HG03025 (cell line): ENCODE data around the gene TMTC4.

Source experiments
- ATAC-seq: cut with Tn5 transposase; IDR thresholded peaks from one replicate; pipeline ENCODE4 v1.9.1; 2021; ENCODE audit warnings: mild to moderate bottlenecking, moderate library complexity; ENCODE audit not compliant: unreplicated experiment, low FRiP score

TMTC4 gene

DNA sequence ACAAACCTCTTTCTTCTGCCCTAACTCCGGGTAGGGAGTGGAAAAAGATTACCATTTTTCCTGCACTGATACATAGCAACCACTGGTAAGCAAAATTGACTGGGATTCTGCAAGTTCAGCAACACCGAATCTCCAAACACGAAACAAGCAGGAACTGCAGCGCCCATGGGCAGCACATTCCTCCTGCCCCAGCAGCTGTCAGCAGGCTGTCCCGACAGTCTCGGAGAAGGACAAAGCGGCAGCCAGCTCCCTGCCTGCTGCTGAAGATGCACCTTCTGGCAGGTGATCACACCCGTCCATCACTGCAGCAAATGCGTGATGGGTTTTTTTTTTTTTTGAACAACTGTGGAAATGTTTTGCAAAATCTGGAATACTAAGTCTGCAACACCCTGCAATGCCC is 6.7 kb downstream of the TMTC4 start:
- ATAC-seq = no peak

DNA sequence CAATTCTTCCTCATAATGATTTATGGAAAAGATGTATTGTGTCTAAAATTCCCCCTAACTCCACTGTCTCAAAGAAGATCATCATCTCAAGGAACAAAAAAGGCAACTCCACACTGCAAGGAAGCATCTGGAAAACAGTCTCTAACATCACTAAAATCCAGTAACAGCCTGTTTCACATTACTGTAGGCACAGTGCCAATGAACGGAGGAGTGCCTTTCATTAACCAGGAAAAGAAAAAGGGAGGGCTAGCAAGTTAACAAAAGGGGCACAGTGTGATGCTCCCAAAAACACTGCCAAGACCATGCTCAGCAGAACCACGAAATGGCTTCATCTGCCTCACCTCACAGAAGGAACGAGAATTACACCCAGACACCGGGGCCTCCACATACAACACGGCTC is 8.5 kb downstream of the TMTC4 start:
- no peak for ATAC-seq

DNA sequence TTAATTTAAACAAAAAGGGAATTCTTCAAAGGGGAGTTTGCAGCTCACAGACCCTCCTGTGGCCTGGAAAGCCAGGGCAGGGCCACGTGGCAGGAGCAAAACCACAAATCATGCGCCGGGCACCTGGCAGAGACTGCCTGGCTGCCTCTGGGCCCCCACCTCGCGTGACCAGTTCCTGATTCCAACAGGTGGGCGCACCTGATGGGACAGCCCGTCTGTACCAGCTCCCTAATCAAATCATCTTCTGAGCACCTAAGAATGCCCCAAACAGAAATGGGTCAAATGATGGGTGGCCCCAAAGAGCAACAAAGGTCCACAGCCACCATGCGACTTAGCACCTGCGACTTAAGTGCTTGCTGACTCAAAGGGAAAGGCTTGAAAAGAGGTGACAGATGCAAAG is 9.2 kb downstream of the TMTC4 start:
- ATAC-seq = no peak

- no peak for ATAC-seq
These were observed 10.3 kb downstream of the TMTC4 start for GRCh38 chr13:100664171-100664900.

- no peak for ATAC-seq
These were observed 12.0 kb downstream of the TMTC4 start for GRCh38 chr13:100662468-100663211.

DNA sequence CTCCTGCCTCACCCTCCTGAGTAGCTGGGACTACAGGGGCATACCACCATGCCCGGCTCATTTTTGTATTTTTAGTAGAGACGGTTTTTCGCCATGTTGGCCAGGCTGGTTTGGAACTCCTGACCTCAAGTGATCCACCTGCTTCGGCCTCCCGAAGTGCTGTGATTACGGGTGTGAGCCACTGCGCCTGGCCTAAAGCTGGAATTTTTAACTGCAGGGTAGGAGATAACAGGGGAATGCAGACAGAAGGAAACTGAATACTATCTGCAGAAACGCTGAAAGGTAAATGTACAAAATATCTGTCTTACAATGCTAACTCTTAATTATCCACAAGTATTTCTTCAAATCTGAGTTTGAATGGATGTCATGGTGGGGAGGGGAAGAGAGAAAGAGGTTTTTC is 13.8 kb downstream of the TMTC4 start:
- ATAC-seq = no peak

GRCh38 chr13:100659578-100659977 is 15.0 kb downstream of the TMTC4 start:
- no peak for ATAC-seq

DNA sequence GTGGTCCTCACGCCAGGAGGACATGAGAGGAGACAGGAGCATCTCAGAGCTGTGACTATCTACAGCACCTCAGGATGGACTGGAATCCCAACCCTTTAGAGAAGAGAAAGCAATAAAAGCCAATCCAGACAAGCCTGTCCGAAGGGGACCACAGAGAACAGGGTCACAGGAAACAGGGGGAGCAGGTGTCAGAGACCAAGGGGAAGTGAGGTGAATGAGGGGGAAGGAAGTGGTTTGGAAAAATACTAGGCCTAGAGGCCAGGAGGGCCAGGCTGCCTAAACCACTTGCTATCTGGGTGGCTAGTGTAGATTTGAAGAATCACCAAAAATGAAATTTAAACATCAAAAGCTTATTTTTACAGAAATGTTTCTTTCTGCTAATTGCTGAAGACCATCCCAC is 16.2 kb downstream of the TMTC4 start:
- ATAC-seq = peak; percentile 72

GRCh38 chr13:100657881-100658315 is 16.7 kb downstream of the TMTC4 start:
- no peak for ATAC-seq

DNA sequence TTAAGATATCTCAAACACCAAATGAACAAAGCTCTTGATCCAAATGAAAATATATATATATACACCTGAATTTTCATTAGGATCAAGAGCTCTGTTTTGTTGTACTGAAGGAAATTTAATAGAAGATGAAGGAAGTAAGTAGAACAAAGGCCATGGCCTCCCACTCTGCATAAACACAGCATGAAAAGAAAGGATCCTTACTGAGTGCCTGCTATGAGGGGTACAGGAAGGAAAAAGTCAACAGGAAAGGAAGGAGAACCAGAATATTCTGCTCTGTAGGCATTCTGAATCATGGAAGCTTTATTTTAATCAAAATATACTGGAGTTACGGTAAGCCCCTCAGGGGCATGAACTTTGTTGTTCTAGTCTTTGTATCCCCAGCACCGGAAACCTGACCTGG is 22.1 kb downstream of the TMTC4 start:
- no peak for ATAC-seq

- no peak for ATAC-seq
These were observed 24.3 kb downstream of the TMTC4 start for GRCh38 chr13:100650326-100650725.

DNA sequence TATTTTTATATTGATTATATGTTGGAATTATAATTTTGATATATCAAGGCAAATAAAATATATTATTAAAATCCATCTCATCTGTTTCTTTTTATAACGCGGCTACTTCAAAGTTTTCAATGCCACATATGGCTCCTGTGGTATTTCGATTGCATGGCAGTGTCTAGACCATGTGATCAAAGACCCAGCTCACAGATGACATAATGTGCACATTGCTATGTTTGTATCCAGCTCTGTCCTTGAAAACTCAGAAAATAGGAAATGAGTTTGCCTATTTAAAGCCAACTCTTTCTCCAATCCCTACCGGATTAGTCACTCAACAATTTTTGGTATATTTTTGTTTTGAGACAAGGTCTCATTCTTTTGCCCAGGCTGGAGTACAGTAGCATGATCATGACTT is 26.2 kb downstream of the TMTC4 start:
- ATAC-seq = no peak

GRCh38 chr13:100646871-100647270 is 27.7 kb downstream of the TMTC4 start:
- no peak for ATAC-seq

DNA sequence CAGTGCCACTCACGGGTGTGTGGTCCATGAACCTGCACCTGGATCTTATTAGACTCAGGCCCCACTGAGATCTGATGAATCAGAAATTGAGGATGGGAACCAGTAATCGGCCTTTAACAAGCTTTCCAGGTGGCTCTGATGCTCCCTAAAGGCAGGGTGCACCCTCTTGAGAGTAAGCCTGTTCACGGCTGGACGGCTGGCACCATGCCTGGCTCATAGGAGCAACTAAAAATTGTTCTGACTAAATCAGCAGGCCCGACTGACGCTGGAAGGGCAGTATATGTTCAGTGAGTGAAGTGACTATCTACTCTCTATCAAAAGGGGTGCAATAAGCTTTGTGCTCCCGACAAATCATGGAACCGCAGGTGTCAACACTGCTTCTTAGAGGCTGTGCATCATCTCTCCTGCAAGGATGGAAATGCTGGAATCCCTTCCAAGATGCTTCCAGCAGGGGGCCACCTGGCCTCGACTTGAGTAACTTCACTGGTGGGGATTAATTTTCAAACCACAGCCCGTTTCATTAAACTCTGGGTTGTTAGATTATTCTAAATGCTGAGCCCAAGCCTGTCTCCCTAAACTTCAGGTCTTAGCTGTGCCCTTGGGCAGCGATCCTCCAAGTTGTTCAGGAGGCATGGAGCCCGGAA is 28.4 kb downstream of the TMTC4 start:
- ATAC-seq = no peak

DNA sequence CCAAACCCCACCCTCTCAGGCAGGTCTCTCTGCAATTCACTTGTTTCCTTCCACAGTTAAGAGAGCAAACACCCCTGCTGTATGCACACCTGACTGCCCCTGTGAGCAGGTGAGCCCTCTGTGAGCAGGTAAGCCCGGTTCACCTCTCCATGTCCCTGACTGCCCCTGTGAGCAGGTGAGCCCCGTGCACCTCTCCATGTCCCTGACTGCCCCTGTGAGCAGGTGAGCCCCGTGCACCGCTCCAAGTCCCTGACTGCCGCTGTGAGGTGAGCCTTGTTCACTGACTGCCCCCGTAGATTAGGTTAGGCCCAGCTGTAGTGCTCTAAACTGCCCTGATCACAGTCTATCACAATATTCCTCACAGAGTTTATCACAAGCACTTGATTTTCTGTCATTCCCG is 29.2 kb downstream of the TMTC4 start:
- no peak for ATAC-seq

- ATAC-seq = no peak
These were observed 30.2 kb downstream of the TMTC4 start for GRCh38 chr13:100644371-100644770.

GRCh38 chr13:100637796-100638195 is 36.8 kb downstream of the TMTC4 start:
- no peak for ATAC-seq

DNA sequence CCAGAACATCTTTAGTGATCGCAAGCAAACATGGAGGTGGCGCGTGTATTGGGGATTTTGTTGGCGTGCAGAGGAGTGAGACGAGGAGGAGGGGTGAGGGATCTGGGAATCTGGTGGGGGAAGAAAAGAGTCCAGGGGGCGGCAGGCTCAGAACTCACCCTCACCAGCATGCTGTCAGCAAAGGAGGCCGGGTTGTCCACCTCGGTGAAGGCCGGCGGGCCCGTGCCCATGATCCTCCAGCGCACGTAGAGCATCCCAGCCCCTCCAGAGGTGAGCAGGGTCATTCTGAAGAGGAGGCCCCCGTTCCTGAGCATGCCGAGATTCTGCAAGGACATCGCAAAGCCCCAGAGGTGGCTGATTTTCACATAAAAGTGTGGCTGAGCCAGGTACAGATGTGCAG is 37.2 kb downstream of the TMTC4 start:
- ATAC-seq = no peak

GRCh38 chr13:100636441-100636840 is 38.2 kb downstream of the TMTC4 start:
- no peak for ATAC-seq

DNA sequence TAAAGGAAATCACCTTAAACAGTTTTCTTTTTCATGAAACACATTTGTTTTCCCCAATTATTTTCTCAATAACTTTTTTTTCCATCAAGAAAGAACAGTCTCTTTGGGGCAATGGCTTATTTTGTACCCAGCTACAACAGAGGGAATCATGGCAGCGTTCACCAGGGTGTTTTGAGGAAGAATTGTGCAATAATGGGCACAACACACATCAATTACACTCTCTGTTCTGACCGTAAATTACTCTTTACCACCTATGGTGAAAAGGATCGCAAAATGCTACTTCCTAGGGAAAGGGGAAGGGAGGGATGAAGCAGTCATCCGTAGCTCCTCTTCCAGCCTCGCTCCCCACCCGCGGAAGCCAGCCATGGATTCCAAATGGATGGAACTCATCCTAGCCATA is 38.6 kb downstream of the TMTC4 start:
- no peak for ATAC-seq

- ATAC-seq = no peak
These were observed 39.9 kb downstream of the TMTC4 start for GRCh38 chr13:100634696-100635095.

DNA sequence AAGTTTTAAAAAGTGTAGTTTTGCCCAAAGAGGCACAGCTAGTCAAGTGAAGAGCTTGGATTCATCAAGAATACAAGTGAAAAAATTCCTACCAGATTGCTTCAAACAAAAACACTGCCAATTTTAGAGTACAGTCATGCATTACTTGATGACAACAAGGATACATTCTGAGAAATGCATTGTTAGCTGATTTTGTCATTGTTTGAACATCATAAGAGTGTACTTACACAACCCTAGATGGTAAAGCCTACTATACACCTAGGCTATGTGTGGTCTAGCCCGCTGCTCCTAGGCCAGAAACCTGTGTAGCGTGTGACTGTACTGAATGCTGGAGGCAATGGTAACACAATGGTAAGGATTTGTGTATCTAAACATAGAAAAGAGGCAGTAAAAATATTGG is 41.1 kb downstream of the TMTC4 start:
- ATAC-seq = no peak
